HG03280 (cell line): Measurements from ENCODE around the gene MEX3D.

ENCODE experiments used
- ATAC-seq: cut with Tn5 transposase; IDR thresholded peaks from one replicate; pipeline ENCODE4 v1.9.1; 2021; ENCODE audit warnings: mild to moderate bottlenecking, moderate library complexity; ENCODE audit not compliant: unreplicated experiment

The MEX3D gene

DNA sequence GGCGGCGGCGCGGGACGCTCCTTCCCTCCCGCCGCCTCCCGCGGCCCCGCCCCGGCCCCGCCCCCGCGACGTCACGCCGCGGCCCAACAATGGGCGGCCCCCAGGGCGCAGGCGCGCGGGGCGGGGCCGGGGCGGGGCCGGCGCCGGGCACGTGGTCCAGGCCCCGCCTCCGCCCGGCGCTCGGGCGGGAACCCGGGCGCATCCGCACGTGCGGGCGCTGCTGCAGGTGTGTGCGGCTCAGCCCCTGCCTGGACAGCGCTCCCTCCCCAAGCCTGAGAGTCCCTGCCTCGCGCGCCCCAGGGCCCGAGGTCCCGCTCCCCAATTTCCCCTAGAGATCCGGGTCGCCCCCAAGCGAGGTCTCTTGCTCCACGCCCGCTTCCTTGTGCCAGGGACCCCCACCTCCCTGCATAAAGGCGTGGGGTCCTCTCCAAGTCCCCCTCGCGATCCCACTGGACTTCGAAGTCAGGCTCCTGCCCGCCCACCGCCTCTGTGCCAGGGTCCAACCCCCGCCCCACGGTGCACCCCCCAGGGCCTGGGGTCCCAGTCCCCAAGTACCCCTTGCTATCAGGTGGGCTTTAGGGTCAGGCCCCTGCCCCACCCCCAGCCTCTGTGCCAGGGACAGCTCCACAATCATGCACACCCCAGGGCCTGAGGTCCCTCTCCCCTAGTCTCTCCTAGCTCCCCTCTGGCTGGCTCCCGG lies at the start of gene MEX3D:
TSS of gene MEX3D (minus strand) at position 6 of the 700 bp plus-strand sequence. CDS start 267 bp downstream, outside the sequence.
- peak; percentile 70 for ATAC-seq

DNA sequence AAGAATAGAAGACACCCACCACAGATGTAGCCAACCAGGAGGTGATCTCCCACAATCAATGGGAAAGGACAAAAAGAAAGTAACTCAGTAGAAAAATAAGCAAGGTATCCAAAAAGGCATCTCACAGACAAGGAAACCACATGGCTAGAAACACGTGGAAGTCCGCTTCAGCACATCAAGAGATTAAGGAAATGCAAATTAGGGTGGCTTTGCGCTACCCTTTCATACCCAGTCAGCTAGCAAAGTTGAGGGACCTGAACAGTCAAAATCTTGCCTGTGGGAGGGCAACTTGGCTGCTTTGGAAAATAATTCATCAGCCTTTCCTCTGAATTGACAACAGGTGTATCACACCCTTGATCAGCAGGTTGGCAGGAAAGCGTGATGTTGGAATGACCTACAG lies 48.8 kb upstream of the MEX3D start:
- ATAC-seq = no peak

- no peak for ATAC-seq
Measured at GRCh38 chr19:1616396-1616795, 48.3 kb upstream of the MEX3D start.

- no peak for ATAC-seq
Measured at GRCh38 chr19:1615156-1615765, 47.1 kb upstream of the MEX3D start.

GRCh38 chr19:1613808-1614570 lies 45.9 kb upstream of the MEX3D start:
- no peak for ATAC-seq

DNA sequence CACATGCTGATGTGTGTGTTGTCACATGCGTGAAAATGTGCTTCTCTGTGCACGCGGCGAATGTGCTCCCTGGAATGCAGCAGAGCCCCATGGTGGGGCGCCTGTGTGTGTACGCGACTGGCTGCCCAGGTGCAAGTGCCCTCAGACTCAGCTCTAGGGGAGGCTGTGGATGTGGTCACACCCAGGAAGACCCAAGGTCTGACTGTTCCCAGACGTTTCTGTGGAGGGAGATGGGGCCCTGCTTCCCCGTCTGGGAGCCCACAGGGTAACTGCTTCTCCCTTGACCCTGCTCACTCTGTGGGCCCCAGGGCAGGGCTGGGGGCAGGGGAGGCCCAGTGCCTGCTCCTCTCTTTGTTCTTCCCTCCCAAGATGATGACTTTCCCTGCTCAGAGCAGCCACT lies 45.0 kb upstream of the MEX3D start:
- ATAC-seq = no peak

- no peak for ATAC-seq
Measured at GRCh38 chr19:1612114-1613086, 44.3 kb upstream of the MEX3D start.

DNA sequence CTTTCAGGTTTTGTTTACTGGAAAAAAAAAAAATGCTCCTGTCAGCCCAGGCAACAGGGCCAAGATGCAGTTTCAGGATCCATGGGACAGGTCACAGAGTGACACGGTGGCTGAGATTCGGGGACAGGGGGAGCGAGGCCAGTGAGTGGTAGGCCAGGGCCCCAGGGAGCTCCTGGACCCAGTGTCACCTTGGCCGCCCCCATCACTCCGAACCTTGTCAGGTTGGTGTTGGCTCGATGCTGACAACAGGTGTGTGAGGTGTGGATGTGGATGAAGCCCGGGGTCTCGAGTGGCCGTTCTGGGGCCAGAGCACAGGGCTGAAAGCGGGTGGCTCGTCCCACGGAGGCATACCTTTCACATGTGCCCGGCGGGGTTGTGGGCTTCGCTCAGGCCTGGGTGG lies 43.2 kb upstream of the MEX3D start:
- ATAC-seq = no peak

DNA sequence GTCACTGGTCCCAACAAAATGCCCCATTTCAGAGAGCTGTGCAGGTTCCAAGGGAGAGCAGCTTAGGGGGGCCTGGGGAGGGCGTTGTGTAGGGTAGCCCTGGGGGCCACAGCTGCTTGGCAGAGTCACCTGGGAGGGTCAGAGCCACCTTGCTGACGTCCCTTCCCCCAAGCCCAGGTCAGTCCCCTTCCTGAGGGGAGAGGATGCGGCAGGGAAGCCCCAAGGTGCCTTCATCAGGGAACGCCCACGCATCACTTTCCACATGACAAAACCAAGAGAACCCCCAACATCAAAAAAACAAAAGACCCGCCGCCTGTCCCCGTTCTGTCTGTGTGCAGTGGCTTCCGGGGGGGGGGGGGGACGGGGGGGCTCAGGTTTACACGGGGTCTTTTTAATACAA lies 42.5 kb upstream of the MEX3D start:
- no peak for ATAC-seq

DNA sequence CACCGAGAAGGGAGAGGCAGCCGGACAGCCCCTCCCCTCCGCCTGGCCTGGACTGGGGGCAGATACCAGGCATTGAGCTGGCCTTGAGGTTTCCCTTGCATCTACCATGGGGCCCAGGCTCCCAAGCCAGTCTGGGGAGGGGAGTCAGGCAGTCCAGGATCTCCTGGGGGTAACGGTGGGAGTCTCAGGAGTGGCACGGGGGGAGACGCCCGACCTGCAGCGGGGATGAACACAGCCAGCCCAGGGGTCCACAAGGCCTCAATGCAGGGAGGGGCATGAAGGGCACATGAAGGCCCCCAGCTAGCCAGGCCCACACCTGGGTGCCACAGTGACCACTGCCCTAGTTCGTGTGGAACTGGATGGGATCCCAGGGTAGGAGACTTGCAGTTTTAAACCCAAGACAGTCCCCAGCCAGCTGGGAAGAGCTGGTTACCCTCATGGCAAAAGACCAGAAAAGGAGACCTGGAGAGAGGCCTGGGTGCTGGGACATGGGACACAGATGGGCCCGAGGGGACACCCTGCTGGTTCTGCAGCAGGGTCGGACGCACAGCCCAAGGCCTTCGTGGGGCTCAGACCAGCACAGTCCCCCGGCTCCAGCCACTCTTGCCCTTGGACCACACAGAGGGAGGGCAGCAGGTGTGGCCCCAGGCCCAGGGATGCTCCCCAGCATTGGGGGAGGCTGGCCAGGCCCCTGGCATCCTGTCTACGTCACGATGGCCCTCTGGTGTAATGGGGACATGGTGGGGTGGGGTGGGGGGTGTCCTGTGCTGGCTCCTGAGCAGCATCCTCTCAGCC lies 41.8 kb upstream of the MEX3D start:
- no peak for ATAC-seq

DNA sequence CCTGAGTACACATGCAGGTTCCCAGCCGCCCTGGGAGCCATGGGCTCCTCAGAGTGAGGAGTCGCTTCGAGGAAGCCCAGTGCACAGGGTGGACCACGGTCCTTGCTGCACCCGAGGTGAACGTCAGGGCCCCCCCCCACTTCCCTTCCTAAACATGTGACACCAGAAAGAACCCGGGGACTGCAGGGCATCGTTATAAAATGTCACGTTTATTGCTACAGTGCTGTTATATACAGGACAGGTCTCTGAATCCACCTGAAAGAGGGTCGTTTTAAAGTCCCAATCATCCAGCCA lies 40.9 kb upstream of the MEX3D start:
- ATAC-seq = no peak

GRCh38 chr19:1608359-1609102 lies 40.4 kb upstream of the MEX3D start:
- no peak for ATAC-seq

- no peak for ATAC-seq
Measured at GRCh38 chr19:1606138-1606651, 38.1 kb upstream of the MEX3D start.

DNA sequence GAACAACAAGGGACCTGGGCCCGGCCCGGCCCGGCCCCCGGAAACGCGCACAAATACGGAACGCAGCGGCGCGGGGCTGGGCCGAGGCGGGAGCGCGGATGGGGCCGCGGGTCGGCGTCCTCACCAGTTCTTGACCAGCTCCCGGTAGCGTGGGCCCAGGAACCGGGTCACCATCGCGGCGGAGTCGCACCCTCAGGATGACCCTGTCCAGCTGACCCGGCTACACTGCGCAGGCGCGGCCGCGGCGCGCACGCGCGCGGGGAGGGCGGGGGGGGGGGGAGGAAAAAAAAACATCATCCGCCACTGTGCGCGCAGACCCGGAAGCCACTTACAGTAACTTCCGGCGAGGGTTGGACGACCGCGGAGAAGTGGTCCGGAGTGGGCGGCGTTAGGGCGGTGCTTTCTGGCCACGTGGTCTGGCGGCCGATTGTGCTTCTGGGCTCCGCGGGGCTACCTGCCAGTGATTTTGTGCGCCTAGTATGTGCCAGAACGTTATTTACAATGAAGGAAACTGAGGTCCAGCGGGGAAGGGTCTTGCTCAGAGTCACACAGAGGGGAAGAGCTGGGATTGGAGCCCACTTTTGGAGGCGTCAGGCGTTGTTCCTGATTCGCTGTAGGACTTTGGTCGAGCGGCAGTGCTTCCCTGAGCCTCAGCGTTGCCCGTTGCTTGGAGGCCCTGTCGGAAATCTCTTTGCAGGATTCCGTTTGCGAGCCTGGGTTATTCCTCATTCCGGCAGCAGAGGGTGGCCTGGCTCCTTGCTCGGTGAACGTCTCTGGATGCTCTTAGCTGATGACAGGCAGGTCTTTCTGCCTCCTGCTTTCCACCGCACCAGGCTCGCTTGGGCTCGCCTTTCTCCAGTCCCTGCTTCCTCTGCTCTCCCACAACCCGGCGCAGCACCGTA lies 37.4 kb upstream of the MEX3D start, which contains the start of gene UQCR11:
TSS of gene UQCR11 (minus strand) at position 227 of the 902 bp plus-strand sequence. CDS start at position 174, 53 bp downstream.
- ATAC-seq = peak; percentile 89

DNA sequence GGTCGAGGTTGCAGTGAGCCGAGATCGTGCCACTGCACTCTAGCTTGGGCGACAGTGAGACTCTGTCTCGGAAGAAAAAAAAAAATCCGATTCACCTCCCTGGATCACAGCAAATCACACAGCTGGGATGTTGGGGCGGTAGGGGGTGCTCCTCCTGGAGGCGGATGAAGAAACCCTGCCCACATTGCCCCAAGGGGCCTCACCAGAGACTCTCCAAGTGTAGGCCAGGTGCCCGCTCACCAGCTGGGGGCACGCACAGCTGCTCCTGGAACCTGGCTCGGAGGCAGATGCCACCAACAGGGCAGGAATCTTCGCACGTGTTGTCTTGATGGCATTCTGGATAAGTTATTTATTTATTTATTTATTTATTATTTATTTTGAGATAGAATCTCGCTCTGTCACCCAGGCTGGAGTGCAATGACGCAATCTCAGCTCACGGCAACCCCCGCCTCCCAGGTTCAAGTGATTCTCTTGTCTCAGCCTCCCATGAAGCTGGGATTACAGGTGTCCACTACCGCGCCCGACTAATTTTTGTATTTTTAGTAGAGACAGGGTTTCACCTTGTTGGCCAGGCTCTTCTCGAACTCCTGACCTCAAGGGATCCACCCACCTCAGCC lies 34.1 kb upstream of the MEX3D start:
- no peak for ATAC-seq

DNA sequence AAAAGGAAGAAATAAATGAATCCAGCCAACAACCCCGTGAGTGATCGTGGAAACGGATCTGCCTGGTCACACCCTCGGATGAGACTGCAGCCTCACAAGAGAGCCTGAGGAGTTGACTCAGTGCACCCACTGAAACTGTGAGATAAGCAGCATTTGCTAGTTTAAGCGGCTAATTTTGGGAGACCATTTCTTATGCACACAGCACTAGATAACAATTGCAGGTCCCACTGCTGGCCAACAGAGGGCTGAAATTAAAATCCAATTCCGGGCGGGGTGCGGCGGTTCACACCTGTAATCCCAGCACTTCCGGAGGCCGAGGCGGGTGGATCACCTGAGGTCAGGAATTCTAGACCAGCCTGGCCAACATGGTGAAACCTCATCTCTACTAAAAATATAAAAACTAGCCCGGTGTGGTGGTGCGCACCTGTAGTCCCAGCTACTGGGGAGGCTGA lies 33.5 kb upstream of the MEX3D start:
- no peak for ATAC-seq

- no peak for ATAC-seq
Measured at GRCh38 chr19:1599460-1599846, 31.3 kb upstream of the MEX3D start.
